ENCODE results near the gene PLIN4.

GRCh38 chr19:4538601-4538954 lies 20.3 kb upstream of the PLIN4 start:
- TF ChIP-seq CTCF (IDR thresholded peaks at IDR 0.05) (no peak), POLR2A (IDR thresholded peaks at IDR 0.05) (no peak)
